GM12874 (cell line): ENCODE results near the gene KIRREL2.

Experiments used
- CTCF ChIP-seq: IDR thresholded peaks from 2 replicates; pipeline ENCODE4 v1.5.1; 2011; ENCODE audit warnings: low read depth, mild to moderate bottlenecking, control low read depth, low read length, moderate library complexity; ENCODE audit not compliant: insufficient read depth

Gene KIRREL2

GRCh38 chr19:35847911-35848310 is 8.8 kb upstream of the KIRREL2 start:
- no peak for TF ChIP-seq CTCF

- no peak for TF ChIP-seq CTCF
Observed at GRCh38 chr19:35848486-35848885, 8.2 kb upstream of the KIRREL2 start.

- TF ChIP-seq CTCF: no peak
Observed at GRCh38 chr19:35848919-35849505, 7.7 kb upstream of the KIRREL2 start.

GRCh38 chr19:35851213-35852028 is 5.3 kb upstream of the KIRREL2 start:
- TF ChIP-seq CTCF: 0 out of 2 replicates have a peak, but pooled peaks have one; percentile 12

GRCh38 chr19:35852029-35852780 is 4.5 kb upstream of the KIRREL2 start, which contains the start of gene NPHS1:
Gene NPHS1, minus strand, starts transcription at chr19:35852504. Its CDS starts 667 bp downstream, at chr19:35851837.
- TF ChIP-seq CTCF: no peak

GRCh38 chr19:35853038-35853756 is 3.5 kb upstream of the KIRREL2 start:
- TF ChIP-seq CTCF: no peak

GRCh38 chr19:35858311-35858710 is 1.6 kb downstream of the KIRREL2 start:
- TF ChIP-seq CTCF: no peak
